H1 (cell line): ENCODE data around the gene SLC1A2. TPM values are rescaled to one million over a fixed set of nuclear protein-coding genes. Genes with fewer than 3 reads are reported as not detected.

Experiments
- CTCF ChIA-PET: fragments of 300-600 bp; sonication (Branson Sonifier 250); formaldehyde crosslinking; loops from one replicate; lab custom pipeline; 2021; ENCODE audit not compliant: partially characterized antibody; lab: Charles Lee
- POLR2A ChIA-PET: fragments of 300-600 bp; sonication (Branson Sonifier 250); formaldehyde crosslinking; loops from one replicate; lab custom pipeline; 2021; ENCODE audit warnings: inconsistent platforms; ENCODE audit not compliant: partially characterized antibody; lab: Charles Lee
- DNase-seq, 2 experiments: peaks; one replicate each; pipeline versions ENCODE4 v3.0.0 to v3.0.0-alpha.2; 2010 to 2022; ENCODE audit warnings: low spot score in 2 of 2, low read depth in 1 of 2, mixed read lengths in 1 of 2
- FAIRE-seq: peaks from 2 replicates; lab custom pipeline; 2011; peaks lifted over from hg19 to GRCh38; lab: Jason Lieb, UNC
- H2AFZ ChIP-seq: 2 replicates; pipeline ENCODE4 v1.8.1; 2012; ENCODE audit warnings: low read length, inconsistent platforms
- H2AK5ac ChIP-seq: 2 replicates; pipeline ENCODE4 v1.6.1; 2013; ENCODE audit warnings: low read depth, low read length
- H2BK120ac ChIP-seq: replicated peaks from 2 replicates; pipeline ENCODE3; 2013; ENCODE audit warnings: low read depth, low read length, inconsistent platforms
- H2BK12ac ChIP-seq: 2 replicates; pipeline ENCODE4 v1.6.1; 2013; ENCODE audit warnings: low read depth, low read length
- H2BK15ac ChIP-seq: 2 replicates; pipeline ENCODE4 v1.6.1; 2013; ENCODE audit warnings: low read length
- H2BK20ac ChIP-seq: 2 replicates; pipeline ENCODE4 v1.6.1; 2013; ENCODE audit warnings: low read length
- H2BK5ac ChIP-seq: 2 replicates; pipeline ENCODE4 v1.6.1; 2013; ENCODE audit warnings: low read depth, low read length
- H3K14ac ChIP-seq: 2 replicates; pipeline ENCODE4 v1.6.1; 2013; ENCODE audit warnings: inconsistent platforms; ENCODE audit not compliant: insufficient read length
- H3K18ac ChIP-seq: 2 replicates; pipeline ENCODE4 v1.6.1; 2013; ENCODE audit warnings: low read length; ENCODE audit errors: extremely low read depth
- H3K23ac ChIP-seq: 2 replicates; pipeline ENCODE4 v1.6.1; 2013; ENCODE audit warnings: inconsistent platforms; ENCODE audit not compliant: insufficient read length
- H3K23me2 ChIP-seq: 2 replicates; pipeline ENCODE4 v1.6.1; 2013; ENCODE audit warnings: low read depth, low read length
- H3K27ac ChIP-seq: 2 replicates; pipeline ENCODE4 v1.6.1; 2011; ENCODE audit warnings: low read depth, low read length, inconsistent platforms
- H3K27me3 ChIP-seq, 4 experiments: replicated peaks in 1 of 4; 1 replicate in 1 of 4; 2 replicates in 3 of 4; pipeline versions ENCODE4 v1.6.1 to v1.8.1; 2011 to 2013; ENCODE audit warnings: low read length in 3 of 4, mild to moderate bottlenecking in 3 of 4, inconsistent platforms in 2 of 4, mixed read lengths in 2 of 4, moderate library complexity in 1 of 4; ENCODE audit not compliant: control insufficient read depth in 3 of 4, insufficient read depth in 3 of 4; ENCODE audit errors: extremely low read depth in 1 of 4
- H3K36me3 ChIP-seq, 4 experiments: 2 replicates each; pipeline versions ENCODE4 v1.6.1 to v1.8.1; 2011 to 2013; ENCODE audit warnings: mild to moderate bottlenecking in 4 of 4, low read length in 3 of 4, moderate library complexity in 2 of 4, control low read depth in 1 of 4, inconsistent platforms in 1 of 4; ENCODE audit not compliant: insufficient read depth in 4 of 4, control insufficient read depth in 2 of 4
- H3K4ac ChIP-seq: replicated peaks from 2 replicates; pipeline ENCODE3; 2013; ENCODE audit warnings: low read length, low read depth, mixed read lengths, inconsistent platforms; ENCODE audit not compliant: insufficient read length
- H3K4me1 ChIP-seq, 4 experiments: replicated peaks in 1 of 4; 1 replicate in 1 of 4; 2 replicates in 3 of 4; pipeline versions ENCODE4 v1.6.1 to v1.8.1; 2011 to 2013; ENCODE audit warnings: low read length in 3 of 4, inconsistent platforms in 2 of 4, mixed read lengths in 1 of 4; ENCODE audit not compliant: insufficient read depth in 4 of 4, control insufficient read depth in 3 of 4
- H3K4me2 ChIP-seq, 2 experiments: 2 replicates each; pipeline versions ENCODE4 v1.6.1 to v1.8.1; 2011 to 2013; ENCODE audit warnings: low read depth in 2 of 2, low read length in 2 of 2, control low read depth in 1 of 2, inconsistent platforms in 1 of 2, mild to moderate bottlenecking in 1 of 2; ENCODE audit not compliant: insufficient read depth in 1 of 2
- H3K4me3 ChIP-seq, 4 experiments: fragments of 200-600, 300-600 bp in 1 of 4; sonication (generic), shearing (Covaris generic), sonication (Bioruptor Twin) in 1 of 4; 2 replicates each; pipeline versions ENCODE4 v1.5.1 to v1.8.1; 2011 to 2016; ENCODE audit warnings: low read length in 4 of 4, low read depth in 3 of 4, control low read depth in 2 of 4, inconsistent platforms in 2 of 4, mild to moderate bottlenecking in 2 of 4, mixed read lengths in 1 of 4, moderate library complexity in 1 of 4; ENCODE audit not compliant: insufficient read depth in 2 of 4; ENCODE audit errors: extremely low read depth in 1 of 4
- H3K56ac ChIP-seq: replicated peaks from 2 replicates; pipeline ENCODE3; 2013; ENCODE audit warnings: low read depth, mild to moderate bottlenecking, mixed read lengths, low read length, inconsistent platforms; ENCODE audit not compliant: insufficient read length
- H3K79me1 ChIP-seq: 2 replicates; pipeline ENCODE4 v1.6.1; 2013; ENCODE audit warnings: low read depth, low read length, control low read depth
- H3K79me2 ChIP-seq, 2 experiments: 2 replicates each; pipeline versions ENCODE4 v1.6.1 to v1.8.1; 2012 to 2013; ENCODE audit warnings: low read length in 2 of 2, mild to moderate bottlenecking in 2 of 2, inconsistent platforms in 1 of 2; ENCODE audit not compliant: insufficient read depth in 2 of 2, control insufficient read depth in 1 of 2
- H3K9ac ChIP-seq, 4 experiments: replicated peaks in 1 of 4; 1 replicate in 1 of 4; 2 replicates in 3 of 4; pipeline versions ENCODE4 v1.6.1 to v1.8.1; 2011 to 2013; ENCODE audit warnings: low read depth in 3 of 4, low read length in 3 of 4, control low read depth in 2 of 4, mild to moderate bottlenecking in 2 of 4, moderate library complexity in 2 of 4, inconsistent platforms in 1 of 4; ENCODE audit errors: extremely low read depth in 1 of 4
- H3K9me3 ChIP-seq, 2 experiments: 2 replicates each; pipeline versions ENCODE4 v1.6.1 to v1.8.1; 2012 to 2013; ENCODE audit warnings: mild to moderate bottlenecking in 2 of 2, moderate library complexity in 2 of 2, control low read depth in 1 of 2, inconsistent platforms in 1 of 2, low read depth in 1 of 2, low read length in 1 of 2, mixed read lengths in 1 of 2; ENCODE audit not compliant: insufficient read depth in 2 of 2
- H4K20me1 ChIP-seq, 2 experiments: replicated peaks in 1 of 2; 2 replicates each; pipeline versions ENCODE3 to v1.8.1; 2011 to 2013; ENCODE audit warnings: inconsistent platforms in 2 of 2, low read length in 2 of 2, mild to moderate bottlenecking in 1 of 2; ENCODE audit not compliant: insufficient read depth in 2 of 2, control insufficient read depth in 1 of 2
- H4K5ac ChIP-seq: 2 replicates; pipeline ENCODE4 v1.6.1; 2013; ENCODE audit warnings: low read length, low read depth, mixed read lengths, inconsistent platforms; ENCODE audit not compliant: insufficient read length
- H4K8ac ChIP-seq: 2 replicates; pipeline ENCODE4 v1.8.0; 2013; ENCODE audit warnings: mild to moderate bottlenecking, moderate library complexity, low read length, inconsistent platforms; ENCODE audit not compliant: insufficient read depth; ENCODE audit errors: extremely low read depth
- H4K91ac ChIP-seq: replicated peaks from 2 replicates; pipeline ENCODE3; 2013; ENCODE audit warnings: low read length, mixed read lengths, inconsistent platforms; ENCODE audit not compliant: insufficient read length
- JUND ChIP-seq: IDR thresholded peaks from 2 replicates; pipeline ENCODE4 v1.6.1; 2011; ENCODE audit warnings: mild to moderate bottlenecking, improper control_type of control experiment, low read length
- SP4 ChIP-seq: IDR thresholded peaks from 2 replicates; pipeline ENCODE4 v1.6.1; 2012; ENCODE audit warnings: low read length, inconsistent platforms
- WGBS, 2 experiments: shearing (Covaris generic) in 1 of 2; methylation state at CpG; one replicate each; pipeline versions ENCODE4 v1.1.6 to v1.1.7; 2013 to 2015; ENCODE audit warnings: low lambda C conversion rate in 2 of 2, mixed read lengths in 2 of 2, inconsistent platforms in 1 of 2, low coverage in 1 of 2, missing lambda C conversion rate in 1 of 2; ENCODE audit not compliant: insufficient replicate concordance in 2 of 2, insufficient coverage in 1 of 2, insufficient read length in 1 of 2; ENCODE audit errors: extremely low coverage in 1 of 2, missing lambda C conversion rate in 1 of 2; 5-methylcytosine and 5-hydroxymethylcytosine counted together
- polyA plus RNA-seq, 7 experiments: library from polyadenylated mRNA; depleted of rRNA in 3 of 7; stranded (reverse) in 5 of 7; unstranded in 2 of 7; fragments of >200 nt in 5 of 7; fragments of 200-250 nt in 2 of 7; gene quantifications; 1 replicate in 5 of 7; 2 replicates in 1 of 7; 4 replicates in 1 of 7; pipeline versions ENCODE4 v1.2.1 to v1.2.3, GENCODE V29; 2011 to 2013; ENCODE audit warnings: missing spikeins in 2 of 7, mixed read lengths in 2 of 7
- total RNA-seq: library from RNA; stranded (reverse); fragmentation: NEBNext Ultra II Directional; extraction: Animal tissue kit (Norgen Biotek cat#: 25700); gene quantifications from 2 replicates; pipeline ENCODE4 v1.2.1, GENCODE V29; 2021

SLC1A2 gene
- total and polyA plus RNA-seq, 2 of the 8 experiments (the other 6 are each of a cell fraction or from before 2014, with no cell fraction given): 0.57 to 1.2 TPM

- Histone ChIP-seq H4K91ac (no peak overlapping the region), H3K27me3 (peaks cover 0 to 2% (median 0%) of the 10 kb centered on the region in 4 experiments; a peak in 1 of 7 replicates), H3K14ac (no peak overlapping the region), H2BK15ac (no peak overlapping the region), H2AK5ac (no peak overlapping the region), H3K23me2 (no peaks in the 10 kb centered on the region)
- TF ChIP-seq SP4: no peak
- no peak for TF ChIP-seq JUND
- TF ChIP-seq, all 59 proteins: peak for 0
- H2BK120ac ChIP-seq: no peak overlapping the region
- H4K8ac ChIP-seq: no peak overlapping the region
- H2BK20ac ChIP-seq: no peak overlapping the region
- H3K9ac ChIP-seq: no peak overlapping the region
- DNase-seq (no peak), FAIRE-seq (no peak)
- no peak overlapping the region for H3K56ac ChIP-seq
- H2BK5ac ChIP-seq: no peak overlapping the region
- H3K36me3 ChIP-seq: no peaks in the 10 kb centered on the region
- H2AFZ ChIP-seq: no peak overlapping the region
- no peaks in the 10 kb centered on the region for H3K79me1 ChIP-seq
- 80% methylated on average over 4 of the region's 4 CpGs; no CpG with 5 or more reads in 1 of the 2 experiments for WGBS, 2 experiments
- H4K5ac ChIP-seq: no peak overlapping the region
- no peak overlapping the region for H3K4me2 ChIP-seq
- H3K79me2 ChIP-seq: no peaks in the 10 kb centered on the region
- ChIA-PET CTCF (interaction anchor here (0.7 to 2.5 kb wide), 5 partner anchors 8 to 199 kb away, joined by 3 to 9 read pairs (median 4); no protein-coding TSS in a partner anchor), POLR2A (no interaction called here)
- no peaks in the 10 kb centered on the region for H4K20me1 ChIP-seq
- no peak overlapping the region for H3K4me3 ChIP-seq
- H3K9me3 ChIP-seq: no peaks in the 10 kb centered on the region
- H3K23ac ChIP-seq: no peak overlapping the region
- H3K18ac ChIP-seq: no peak overlapping the region
- no peak overlapping the region for H2BK12ac ChIP-seq
- no peak overlapping the region for H3K27ac ChIP-seq
- H3K4ac ChIP-seq: no peak overlapping the region
- no peaks in the 10 kb centered on the region for H3K4me1 ChIP-seq
Measured at GRCh38 chr11:35367491-35367890, 51.9 kb downstream of the SLC1A2 start.
